H1 (cell line): ENCODE data around the gene RFX3. TPM values are rescaled to one million over a fixed set of nuclear protein-coding genes. Genes with fewer than 3 reads are reported as not detected.

Experiments used
- CTCF ChIA-PET: fragments of 300-600 bp; sonication (Branson Sonifier 250); formaldehyde crosslinking; loops from one replicate; lab custom pipeline; 2021; ENCODE audit not compliant: partially characterized antibody; lab: Charles Lee
- POLR2A ChIA-PET: fragments of 300-600 bp; sonication (Branson Sonifier 250); formaldehyde crosslinking; loops from one replicate; lab custom pipeline; 2021; ENCODE audit warnings: inconsistent platforms; ENCODE audit not compliant: partially characterized antibody; lab: Charles Lee
- DNase-seq, 2 experiments: peaks; one replicate each; pipeline versions ENCODE4 v3.0.0 to v3.0.0-alpha.2; 2010 to 2022; ENCODE audit warnings: low spot score in 2 of 2, low read depth in 1 of 2, mixed read lengths in 1 of 2
- FAIRE-seq: peaks from 2 replicates; lab custom pipeline; 2011; peaks lifted over from hg19 to GRCh38; lab: Jason Lieb, UNC
- H2AFZ ChIP-seq: 2 replicates; pipeline ENCODE4 v1.8.1; 2012; ENCODE audit warnings: low read length, inconsistent platforms
- H2AK5ac ChIP-seq: 2 replicates; pipeline ENCODE4 v1.6.1; 2013; ENCODE audit warnings: low read depth, low read length
- H2BK120ac ChIP-seq: replicated peaks from 2 replicates; pipeline ENCODE3; 2013; ENCODE audit warnings: low read depth, low read length, inconsistent platforms
- H2BK12ac ChIP-seq: 2 replicates; pipeline ENCODE4 v1.6.1; 2013; ENCODE audit warnings: low read depth, low read length
- H2BK15ac ChIP-seq: 2 replicates; pipeline ENCODE4 v1.6.1; 2013; ENCODE audit warnings: low read length
- H2BK20ac ChIP-seq: 2 replicates; pipeline ENCODE4 v1.6.1; 2013; ENCODE audit warnings: low read length
- H2BK5ac ChIP-seq: 2 replicates; pipeline ENCODE4 v1.6.1; 2013; ENCODE audit warnings: low read depth, low read length
- H3K14ac ChIP-seq: 2 replicates; pipeline ENCODE4 v1.6.1; 2013; ENCODE audit warnings: inconsistent platforms; ENCODE audit not compliant: insufficient read length
- H3K18ac ChIP-seq: 2 replicates; pipeline ENCODE4 v1.6.1; 2013; ENCODE audit warnings: low read length; ENCODE audit errors: extremely low read depth
- H3K23ac ChIP-seq: 2 replicates; pipeline ENCODE4 v1.6.1; 2013; ENCODE audit warnings: inconsistent platforms; ENCODE audit not compliant: insufficient read length
- H3K23me2 ChIP-seq: 2 replicates; pipeline ENCODE4 v1.6.1; 2013; ENCODE audit warnings: low read depth, low read length
- H3K27ac ChIP-seq: 2 replicates; pipeline ENCODE4 v1.6.1; 2011; ENCODE audit warnings: low read depth, low read length, inconsistent platforms
- H3K27me3 ChIP-seq, 4 experiments: replicated peaks in 1 of 4; 1 replicate in 1 of 4; 2 replicates in 3 of 4; pipeline versions ENCODE4 v1.6.1 to v1.8.1; 2011 to 2013; ENCODE audit warnings: low read length in 3 of 4, mild to moderate bottlenecking in 3 of 4, inconsistent platforms in 2 of 4, mixed read lengths in 2 of 4, moderate library complexity in 1 of 4; ENCODE audit not compliant: control insufficient read depth in 3 of 4, insufficient read depth in 3 of 4; ENCODE audit errors: extremely low read depth in 1 of 4
- H3K36me3 ChIP-seq, 4 experiments: 2 replicates each; pipeline versions ENCODE4 v1.6.1 to v1.8.1; 2011 to 2013; ENCODE audit warnings: mild to moderate bottlenecking in 4 of 4, low read length in 3 of 4, moderate library complexity in 2 of 4, control low read depth in 1 of 4, inconsistent platforms in 1 of 4; ENCODE audit not compliant: insufficient read depth in 4 of 4, control insufficient read depth in 2 of 4
- H3K4ac ChIP-seq: replicated peaks from 2 replicates; pipeline ENCODE3; 2013; ENCODE audit warnings: low read length, low read depth, mixed read lengths, inconsistent platforms; ENCODE audit not compliant: insufficient read length
- H3K4me1 ChIP-seq, 4 experiments: replicated peaks in 1 of 4; 1 replicate in 1 of 4; 2 replicates in 3 of 4; pipeline versions ENCODE4 v1.6.1 to v1.8.1; 2011 to 2013; ENCODE audit warnings: low read length in 3 of 4, inconsistent platforms in 2 of 4, mixed read lengths in 1 of 4; ENCODE audit not compliant: insufficient read depth in 4 of 4, control insufficient read depth in 3 of 4
- H3K4me2 ChIP-seq, 2 experiments: 2 replicates each; pipeline versions ENCODE4 v1.6.1 to v1.8.1; 2011 to 2013; ENCODE audit warnings: low read depth in 2 of 2, low read length in 2 of 2, control low read depth in 1 of 2, inconsistent platforms in 1 of 2, mild to moderate bottlenecking in 1 of 2; ENCODE audit not compliant: insufficient read depth in 1 of 2
- H3K4me3 ChIP-seq, 4 experiments: fragments of 200-600, 300-600 bp in 1 of 4; sonication (generic), shearing (Covaris generic), sonication (Bioruptor Twin) in 1 of 4; 2 replicates each; pipeline versions ENCODE4 v1.5.1 to v1.8.1; 2011 to 2016; ENCODE audit warnings: low read length in 4 of 4, low read depth in 3 of 4, control low read depth in 2 of 4, inconsistent platforms in 2 of 4, mild to moderate bottlenecking in 2 of 4, mixed read lengths in 1 of 4, moderate library complexity in 1 of 4; ENCODE audit not compliant: insufficient read depth in 2 of 4; ENCODE audit errors: extremely low read depth in 1 of 4
- H3K56ac ChIP-seq: replicated peaks from 2 replicates; pipeline ENCODE3; 2013; ENCODE audit warnings: low read depth, mild to moderate bottlenecking, mixed read lengths, low read length, inconsistent platforms; ENCODE audit not compliant: insufficient read length
- H3K79me1 ChIP-seq: 2 replicates; pipeline ENCODE4 v1.6.1; 2013; ENCODE audit warnings: low read depth, low read length, control low read depth
- H3K79me2 ChIP-seq, 2 experiments: 2 replicates each; pipeline versions ENCODE4 v1.6.1 to v1.8.1; 2012 to 2013; ENCODE audit warnings: low read length in 2 of 2, mild to moderate bottlenecking in 2 of 2, inconsistent platforms in 1 of 2; ENCODE audit not compliant: insufficient read depth in 2 of 2, control insufficient read depth in 1 of 2
- H3K9ac ChIP-seq, 4 experiments: replicated peaks in 1 of 4; 1 replicate in 1 of 4; 2 replicates in 3 of 4; pipeline versions ENCODE4 v1.6.1 to v1.8.1; 2011 to 2013; ENCODE audit warnings: low read depth in 3 of 4, low read length in 3 of 4, control low read depth in 2 of 4, mild to moderate bottlenecking in 2 of 4, moderate library complexity in 2 of 4, inconsistent platforms in 1 of 4; ENCODE audit errors: extremely low read depth in 1 of 4
- H3K9me3 ChIP-seq, 2 experiments: 2 replicates each; pipeline versions ENCODE4 v1.6.1 to v1.8.1; 2012 to 2013; ENCODE audit warnings: mild to moderate bottlenecking in 2 of 2, moderate library complexity in 2 of 2, control low read depth in 1 of 2, inconsistent platforms in 1 of 2, low read depth in 1 of 2, low read length in 1 of 2, mixed read lengths in 1 of 2; ENCODE audit not compliant: insufficient read depth in 2 of 2
- H4K20me1 ChIP-seq, 2 experiments: replicated peaks in 1 of 2; 2 replicates each; pipeline versions ENCODE3 to v1.8.1; 2011 to 2013; ENCODE audit warnings: inconsistent platforms in 2 of 2, low read length in 2 of 2, mild to moderate bottlenecking in 1 of 2; ENCODE audit not compliant: insufficient read depth in 2 of 2, control insufficient read depth in 1 of 2
- H4K5ac ChIP-seq: 2 replicates; pipeline ENCODE4 v1.6.1; 2013; ENCODE audit warnings: low read length, low read depth, mixed read lengths, inconsistent platforms; ENCODE audit not compliant: insufficient read length
- H4K8ac ChIP-seq: 2 replicates; pipeline ENCODE4 v1.8.0; 2013; ENCODE audit warnings: mild to moderate bottlenecking, moderate library complexity, low read length, inconsistent platforms; ENCODE audit not compliant: insufficient read depth; ENCODE audit errors: extremely low read depth
- H4K91ac ChIP-seq: replicated peaks from 2 replicates; pipeline ENCODE3; 2013; ENCODE audit warnings: low read length, mixed read lengths, inconsistent platforms; ENCODE audit not compliant: insufficient read length
- CBX8 ChIP-seq: fragments of 300-800, 300-1000 bp; sonication (generic); IDR thresholded peaks from 2 replicates; pipeline ENCODE4 v1.7.1; 2016; ENCODE audit warnings: low read depth, low read length, borderline replicate concordance
- CHD1 ChIP-seq: IDR thresholded peaks from 2 replicates; pipeline ENCODE4 v1.6.1; 2012; ENCODE audit warnings: low read depth, low read length, improper control_type of control experiment
- EP300 ChIP-seq, 2 experiments: IDR thresholded peaks; 1 replicate in 1 of 2; 2 replicates in 1 of 2; pipeline ENCODE4 v1.6.1; 2011 to 2012; ENCODE audit warnings: low read depth in 2 of 2, low read length in 2 of 2, mild to moderate bottlenecking in 2 of 2, borderline replicate concordance in 1 of 2, inconsistent platforms in 1 of 2, moderate library complexity in 1 of 2
- EZH2 ChIP-seq: fragments of 200-600 bp; sonication (generic); IDR thresholded peaks from 2 replicates; pipeline ENCODE4 v1.7.1; 2012; ENCODE audit warnings: low read depth, mild to moderate bottlenecking, moderate library complexity, low read length, inconsistent platforms; ENCODE audit not compliant: severe bottlenecking
- NANOG ChIP-seq: IDR thresholded peaks from 2 replicates; pipeline ENCODE4 v1.6.1; 2011; ENCODE audit warnings: low read length, low read depth, mild to moderate bottlenecking, inconsistent platforms; ENCODE audit not compliant: insufficient read depth, poor library complexity, severe bottlenecking
- PHF8 ChIP-seq: fragments of 200-600 bp; sonication (generic); conservative IDR thresholded peaks from 2 replicates; pipeline ENCODE4 v1.7.1; 2012; ENCODE audit warnings: low read depth, mild to moderate bottlenecking, inconsistent platforms, low read length, moderate library complexity
- RBBP5 ChIP-seq: IDR thresholded peaks from 2 replicates; pipeline ENCODE4 v1.7.1; 2012; ENCODE audit warnings: low read depth, mild to moderate bottlenecking, inconsistent platforms, low read length, moderate library complexity, borderline replicate concordance
- RXRA ChIP-seq: IDR thresholded peaks from 2 replicates; pipeline ENCODE4 v1.6.1; 2011; ENCODE audit warnings: low read depth, mild to moderate bottlenecking, low read length, moderate library complexity; ENCODE audit not compliant: insufficient read depth
- SP1 ChIP-seq: IDR thresholded peaks from 2 replicates; pipeline ENCODE4 v1.6.1; 2011; ENCODE audit warnings: low read depth, low read length
- SP2 ChIP-seq: IDR thresholded peaks from 2 replicates; pipeline ENCODE4 v1.6.1; 2012; ENCODE audit warnings: mild to moderate bottlenecking, low read length, inconsistent platforms
- SP4 ChIP-seq: IDR thresholded peaks from 2 replicates; pipeline ENCODE4 v1.6.1; 2012; ENCODE audit warnings: low read length, inconsistent platforms
- TAF7 ChIP-seq: optimal IDR thresholded peaks from 2 replicates; pipeline ENCODE3; 2011; ENCODE audit warnings: low read depth, mild to moderate bottlenecking, inconsistent platforms, low read length, moderate library complexity, borderline replicate concordance
- TBP ChIP-seq: IDR thresholded peaks from 2 replicates; pipeline ENCODE4 v1.6.1; 2011; ENCODE audit warnings: low read depth, low read length, improper control_type of control experiment
- ZNF274 ChIP-seq: IDR thresholded peaks from 2 replicates; pipeline ENCODE4 v1.7.0; 2012; ENCODE audit warnings: low read length, borderline replicate concordance; ENCODE audit errors: extremely low read depth
- WGBS, 2 experiments: shearing (Covaris generic) in 1 of 2; methylation state at CpG; one replicate each; pipeline versions ENCODE4 v1.1.6 to v1.1.7; 2013 to 2015; ENCODE audit warnings: low lambda C conversion rate in 2 of 2, mixed read lengths in 2 of 2, inconsistent platforms in 1 of 2, low coverage in 1 of 2, missing lambda C conversion rate in 1 of 2; ENCODE audit not compliant: insufficient replicate concordance in 2 of 2, insufficient coverage in 1 of 2, insufficient read length in 1 of 2; ENCODE audit errors: extremely low coverage in 1 of 2, missing lambda C conversion rate in 1 of 2; 5-methylcytosine and 5-hydroxymethylcytosine counted together
- polyA plus RNA-seq, 7 experiments: library from polyadenylated mRNA; depleted of rRNA in 3 of 7; stranded (reverse) in 5 of 7; unstranded in 2 of 7; fragments of >200 nt in 5 of 7; fragments of 200-250 nt in 2 of 7; gene quantifications; 1 replicate in 5 of 7; 2 replicates in 1 of 7; 4 replicates in 1 of 7; pipeline versions ENCODE4 v1.2.1 to v1.2.3, GENCODE V29; 2011 to 2013; ENCODE audit warnings: missing spikeins in 2 of 7, mixed read lengths in 2 of 7
- total RNA-seq: library from RNA; stranded (reverse); fragmentation: NEBNext Ultra II Directional; extraction: Animal tissue kit (Norgen Biotek cat#: 25700); gene quantifications from 2 replicates; pipeline ENCODE4 v1.2.1, GENCODE V29; 2021

Gene RFX3
- total and polyA plus RNA-seq, 2 of the 8 experiments (the other 6 are each of a cell fraction or from before 2014, with no cell fraction given): 4.9 to 22.6 TPM

- Histone ChIP-seq H4K8ac (no peak overlapping the region), H3K4ac (no peak overlapping the region), H4K91ac (no peak overlapping the region), H3K79me1 (no peaks in the 10 kb centered on the region), H3K18ac (no peak overlapping the region), H2AK5ac (no peak overlapping the region), H2BK120ac (no peak overlapping the region), H3K9ac (no peak overlapping the region), H3K9me3 (no peaks in the 10 kb centered on the region), H3K79me2 (peaks cover 0 to 81% of the 10 kb centered on the region in 2 experiments; a peak in 2 of 4 replicates), H2BK15ac (no peak overlapping the region), H3K4me1 (peaks cover 0 to 4% (median under 1%) of the 10 kb centered on the region in 4 experiments; a peak in 1 of 7 replicates), H2BK20ac (no peak overlapping the region), H3K14ac (no peak overlapping the region), H4K20me1 (no peaks in the 10 kb centered on the region), H2BK12ac (no peak overlapping the region), H3K56ac (no peak overlapping the region), H3K27me3 (no peaks in the 10 kb centered on the region), H4K5ac (no peak overlapping the region), H3K36me3 (no peaks in the 10 kb centered on the region), H3K23ac (no peak overlapping the region), H2AFZ (no peak overlapping the region), H3K23me2 (no peaks in the 10 kb centered on the region), H2BK5ac (no peak overlapping the region), H3K27ac (no peak overlapping the region), H3K4me3 (no peak overlapping the region), H3K4me2 (no peak overlapping the region)
- FAIRE-seq (no peak), DNase-seq (no peak)
- ChIA-PET POLR2A (interaction anchor here (1.0 kb wide), 1 partner anchor 13 kb away, joined by 3 read pairs; no protein-coding TSS in a partner anchor), CTCF (no interaction called here)
- TF ChIP-seq ZNF274: no peak
- no peak for TF ChIP-seq NANOG
- TF ChIP-seq EP300 (IDR thresholded peaks at IDR 0.05; ENCODE audit: borderline replicate concordance in 1 of 2, low read depth in 2 of 2, low read length in 2 of 2): no peak
- TF ChIP-seq SP4: no peak
- TF ChIP-seq RBBP5: no peak
- no peak for TF ChIP-seq RXRA
- TF ChIP-seq TAF7: no peak
- no peak for TF ChIP-seq PHF8
- TF ChIP-seq SP2: no peak
- TF ChIP-seq CBX8: no peak
- no peak for TF ChIP-seq TBP
- no peak for TF ChIP-seq EZH2
- no peak for TF ChIP-seq CHD1
- TF ChIP-seq SP1: no peak
- WGBS, 2 experiments: 100% methylated on average over 1 of the region's 1 CpG; no CpG with 5 or more reads in 1 of the 2 experiments
These were observed 14.2 kb downstream of the RFX3 start for GRCh38 chr9:3511551-3511950.
